GM08714 (cell line): ENCODE results near the gene SEMA3G.

Experiments
- H3K4me3 ChIP-seq: fragments of 200-500 bp; sonication (Bioruptor generic); 2 replicates; pipeline ENCODE4 v1.5.1; 2014; ENCODE audit warnings: mild to moderate bottlenecking, low read length, inconsistent platforms
- ZNF274 ChIP-seq: IDR thresholded peaks from 2 replicates; pipeline ENCODE4 v1.6.1; 2012; ENCODE audit warnings: mild to moderate bottlenecking, low read depth, low read length

Gene SEMA3G

GRCh38 chr3:52442409-52443267 lies 2.3 kb downstream of the SEMA3G start:
- no peak overlapping the region for H3K4me3 ChIP-seq
- TF ChIP-seq ZNF274 = no peak

- TF ChIP-seq ZNF274 = no peak
- no peak overlapping the region for H3K4me3 ChIP-seq
Measured at GRCh38 chr3:52441772-52442332, 3.1 kb downstream of the SEMA3G start.

- no peak overlapping the region for H3K4me3 ChIP-seq
- TF ChIP-seq ZNF274 = no peak
Measured at GRCh38 chr3:52441091-52441771, 3.7 kb downstream of the SEMA3G start.

GRCh38 chr3:52440671-52441070 lies 4.2 kb downstream of the SEMA3G start:
- no peak overlapping the region for H3K4me3 ChIP-seq
- TF ChIP-seq ZNF274 = no peak

- no peak for TF ChIP-seq ZNF274
- no peak overlapping the region for H3K4me3 ChIP-seq
Measured at GRCh38 chr3:52440249-52440551, 4.7 kb downstream of the SEMA3G start.

- no peak overlapping the region for H3K4me3 ChIP-seq
- no peak for TF ChIP-seq ZNF274
Measured at GRCh38 chr3:52439426-52440248, 5.3 kb downstream of the SEMA3G start.

- TF ChIP-seq ZNF274 = no peak
- no peak overlapping the region for H3K4me3 ChIP-seq
Measured at GRCh38 chr3:52438579-52439425, 6.1 kb downstream of the SEMA3G start.

GRCh38 chr3:52438104-52438376 lies 6.9 kb downstream of the SEMA3G start:
- no peak overlapping the region for H3K4me3 ChIP-seq
- TF ChIP-seq ZNF274 = no peak

GRCh38 chr3:52437326-52438103 lies 7.4 kb downstream of the SEMA3G start:
- no peak for TF ChIP-seq ZNF274
- H3K4me3 ChIP-seq = no peak overlapping the region

GRCh38 chr3:52436500-52437149 lies 8.3 kb downstream of the SEMA3G start:
- TF ChIP-seq ZNF274 = no peak
- no peak overlapping the region for H3K4me3 ChIP-seq

GRCh38 chr3:52435246-52436101 lies 9.4 kb downstream of the SEMA3G start:
- no peak for TF ChIP-seq ZNF274
- H3K4me3 ChIP-seq = no peak overlapping the region
